ES-I3 (cell line): Measurements from ENCODE around the gene MPRIP.
"Not testable (repeated sequence)": the region's sequence is repeated elsewhere in the genome, so short reads cannot be mapped to it uniquely, and the experiment has no call there.

Source experiments
- H3K36me3 ChIP-seq: 2 replicates; pipeline ENCODE4 v1.6.1; 2013; ENCODE audit warnings: mild to moderate bottlenecking, low read length, control low read depth, moderate library complexity; ENCODE audit not compliant: insufficient read depth
- H3K4me1 ChIP-seq: 2 replicates; pipeline ENCODE4 v1.6.1; 2013; ENCODE audit warnings: mild to moderate bottlenecking, control low read depth, low read length; ENCODE audit not compliant: insufficient read depth
- H3K9ac ChIP-seq: 2 replicates; pipeline ENCODE4 v1.6.1; 2013; ENCODE audit warnings: low read depth, mild to moderate bottlenecking, low read length, moderate library complexity
- H3K9me3 ChIP-seq: 2 replicates; pipeline ENCODE4 v1.6.1; 2013; ENCODE audit warnings: mild to moderate bottlenecking, low read length, moderate library complexity; ENCODE audit not compliant: control insufficient read depth, insufficient read depth

The MPRIP gene

GRCh38 chr17:17007891-17008290 is 34.4 kb upstream of the MPRIP start:
- H3K36me3 ChIP-seq, H3K9me3 ChIP-seq, H3K4me1 ChIP-seq, H3K9ac ChIP-seq: not testable (repeated sequence)

DNA sequence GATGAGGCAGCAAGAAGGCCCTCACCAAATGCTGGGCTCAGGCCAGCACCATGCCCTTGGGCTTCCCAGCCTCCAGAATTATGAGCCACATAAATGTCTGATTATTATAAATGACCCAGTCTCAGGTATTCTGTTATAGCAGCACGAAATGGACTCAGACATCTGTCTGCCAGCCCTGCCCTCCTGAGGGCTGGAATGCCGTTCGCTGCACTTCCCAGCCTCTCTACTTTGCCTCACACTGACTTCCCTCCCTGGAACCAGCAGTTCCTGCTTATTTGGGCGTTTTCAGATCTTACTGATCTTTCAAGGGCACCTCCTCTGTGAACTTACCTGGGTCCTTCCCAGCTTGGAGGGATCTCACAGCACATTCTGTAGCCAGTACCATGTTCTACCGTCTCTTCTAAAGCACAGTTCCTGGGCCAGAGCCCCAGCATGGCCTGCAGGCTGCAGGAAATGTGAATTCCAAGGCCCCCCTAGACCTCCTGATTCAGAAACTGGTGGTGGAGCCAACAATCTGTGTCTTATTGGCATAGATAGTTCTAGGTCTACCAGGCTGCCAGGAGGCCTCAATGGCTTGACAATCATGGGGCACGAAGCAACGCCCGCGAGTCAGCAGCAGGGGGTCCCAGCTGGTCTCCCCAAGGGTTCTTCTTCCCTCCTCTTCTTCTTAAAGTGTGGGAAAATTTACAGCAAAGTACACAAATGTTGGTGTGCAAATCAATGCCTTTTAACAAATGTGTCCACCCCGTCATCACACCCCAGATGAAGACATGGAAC is 33.4 kb upstream of the MPRIP start:
- not testable (repeated sequence) for H3K36me3 ChIP-seq, H3K9ac ChIP-seq, H3K9me3 ChIP-seq, H3K4me1 ChIP-seq

DNA sequence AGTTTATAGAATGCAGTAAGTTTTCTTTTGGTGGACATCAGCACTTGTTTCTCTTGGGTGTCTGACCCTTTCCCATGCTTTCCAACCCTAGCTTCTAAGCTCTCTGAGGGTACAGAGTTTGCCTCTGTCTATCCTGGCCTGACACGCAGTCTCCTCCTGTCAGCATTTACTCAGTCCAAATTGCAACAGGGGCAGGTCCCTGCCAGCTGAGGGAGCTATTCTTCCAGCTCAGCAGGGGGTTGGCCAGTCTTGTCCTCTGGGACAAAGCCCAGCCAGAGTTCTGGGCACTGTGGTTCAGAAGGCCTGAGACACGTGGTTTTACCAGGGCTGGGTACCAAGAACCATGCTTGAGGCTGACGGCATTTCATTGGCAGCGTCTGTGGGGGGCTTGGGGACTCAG is 32.3 kb upstream of the MPRIP start:
- H3K36me3 ChIP-seq, H3K9ac ChIP-seq, H3K9me3 ChIP-seq, H3K4me1 ChIP-seq: not testable (repeated sequence)

- H3K36me3 ChIP-seq, H3K9me3 ChIP-seq, H3K4me1 ChIP-seq, H3K9ac ChIP-seq: not testable (repeated sequence)
Observed at GRCh38 chr17:17010545-17011034, 31.7 kb upstream of the MPRIP start.

GRCh38 chr17:17011043-17011907 is 31.0 kb upstream of the MPRIP start:
- H3K9ac ChIP-seq, H3K36me3 ChIP-seq: not testable (repeated sequence)

GRCh38 chr17:17013828-17014747 is 28.2 kb upstream of the MPRIP start:
- not testable (repeated sequence) for H3K9me3 ChIP-seq, H3K36me3 ChIP-seq, H3K4me1 ChIP-seq, H3K9ac ChIP-seq

More at GRCh38 chr17:17011043-17011907, 31.0 kb upstream of the MPRIP start:
- H3K4me1 ChIP-seq, H3K9me3 ChIP-seq: not testable (repeated sequence)

GRCh38 chr17:17014748-17015124 is 27.5 kb upstream of the MPRIP start:
- H3K9ac ChIP-seq, H3K9me3 ChIP-seq, H3K36me3 ChIP-seq, H3K4me1 ChIP-seq: not testable (repeated sequence)

GRCh38 chr17:17015230-17015629 is 27.0 kb upstream of the MPRIP start:
- H3K9me3 ChIP-seq = no peaks in the 10 kb centered on the region
- peaks cover 7% of the 10 kb centered on the region; the same call in 1 of the 2 replicates for H3K4me1 ChIP-seq
- H3K36me3 ChIP-seq = no peaks in the 10 kb centered on the region
- H3K9ac ChIP-seq = no peak overlapping the region

GRCh38 chr17:17016199-17017197 is 25.8 kb upstream of the MPRIP start:
- not testable (repeated sequence) for H3K36me3 ChIP-seq, H3K9ac ChIP-seq, H3K4me1 ChIP-seq, H3K9me3 ChIP-seq

- H3K9me3 ChIP-seq = no peaks in the 10 kb centered on the region
- H3K9ac ChIP-seq = no peak overlapping the region
- peaks cover 7% of the 10 kb centered on the region for H3K4me1 ChIP-seq
- H3K36me3 ChIP-seq = no peaks in the 10 kb centered on the region
Observed at GRCh38 chr17:17017343-17018014, 24.8 kb upstream of the MPRIP start.

DNA sequence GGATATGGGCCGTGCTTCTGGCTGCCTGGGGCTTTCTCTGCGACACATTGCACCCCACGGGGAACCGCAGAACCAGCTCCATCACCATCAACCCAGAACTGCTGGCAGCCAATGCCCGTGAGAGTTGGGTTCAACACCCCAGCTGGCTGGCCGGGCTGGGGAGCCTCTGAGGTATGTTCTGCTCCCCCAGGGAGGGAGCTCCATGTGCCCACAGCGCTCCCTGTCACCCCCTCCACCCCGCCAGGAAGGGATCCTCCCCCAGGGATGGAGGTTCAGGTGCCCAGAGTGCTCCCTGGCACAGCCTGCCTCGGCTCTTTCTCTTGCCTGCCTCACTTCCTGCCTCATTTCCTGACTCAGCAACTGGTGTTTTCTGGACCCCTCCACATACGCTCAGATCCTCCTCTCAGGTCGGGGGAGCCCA is 24.2 kb upstream of the MPRIP start:
- Histone ChIP-seq H3K4me1 (peaks cover 7% of the 10 kb centered on the region), H3K9ac (no peak overlapping the region), H3K9me3 (no peaks in the 10 kb centered on the region), H3K36me3 (no peaks in the 10 kb centered on the region)

DNA sequence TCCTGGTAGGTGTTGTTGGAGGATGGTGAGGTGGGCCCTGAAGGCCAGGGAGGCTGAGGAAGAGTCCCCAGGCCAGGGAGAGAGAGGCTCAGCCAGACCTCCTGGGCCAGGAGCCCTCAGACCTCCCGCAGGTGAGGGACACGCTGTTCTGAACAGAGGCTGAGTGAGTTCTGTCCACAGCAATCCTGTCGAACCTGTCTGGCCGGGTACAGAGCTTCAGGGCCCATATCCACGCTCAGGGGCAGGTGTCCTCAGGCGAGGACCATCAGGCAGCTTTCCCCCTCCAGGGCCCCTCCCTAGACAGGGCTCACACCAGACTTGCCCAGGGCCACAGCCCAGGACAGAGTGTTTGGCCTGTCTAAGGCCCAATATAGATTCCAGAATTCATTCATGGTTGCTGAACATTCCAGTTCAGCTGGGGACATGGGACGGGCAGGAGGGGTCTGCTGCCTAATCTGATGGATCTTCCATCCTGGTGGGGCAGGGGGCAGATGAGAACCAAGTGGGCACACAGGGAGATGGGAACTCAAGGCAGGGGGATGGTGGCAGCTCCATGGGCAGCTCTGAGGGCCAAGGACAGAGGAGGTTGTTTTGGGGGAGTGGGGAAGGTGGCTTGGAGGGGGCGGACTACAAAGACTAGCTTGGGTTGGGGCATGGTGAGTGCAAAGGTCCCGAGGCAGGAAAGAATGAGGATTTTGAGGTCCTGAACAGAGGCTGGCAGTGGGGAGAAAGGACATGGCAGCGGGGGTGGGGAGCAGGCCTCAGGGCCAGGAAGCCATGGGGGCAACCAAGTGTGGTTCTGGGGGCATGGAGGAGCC is 23.4 kb upstream of the MPRIP start:
- Histone ChIP-seq H3K4me1 (peaks cover 7% of the 10 kb centered on the region), H3K9ac (no peak overlapping the region)

More for the DNA sequence above, 23.4 kb upstream of the MPRIP start:
- no peaks in the 10 kb centered on the region for H3K36me3 ChIP-seq
- no peaks in the 10 kb centered on the region for H3K9me3 ChIP-seq
